Activated B cell treated with CpG ODN at 0.5 μM for 24 hours (primary cell): ENCODE data around the gene MGLL. TPM values are rescaled to one million over a fixed set of nuclear protein-coding genes. Genes with fewer than 3 reads are reported as not detected.

ENCODE experiments used
- ATAC-seq: fragments of 200-7000 bp; cut with Tn5 transposase; one replicate; pipeline ENCODE4 v1.10.0; 2021; ENCODE audit warnings: low read depth, mild to moderate bottlenecking, moderate library complexity
- CTCF ChIA-PET: fragments of 350-600 bp; sonication (Branson Sonifier 250); formaldehyde crosslinking; loops from one replicate; lab custom pipeline; 2021; ENCODE audit warnings: antibody characterized with exemption; lab: Charles Lee
- POLR2A ChIA-PET: fragments of 350-600 bp; sonication (Branson Sonifier 250); formaldehyde crosslinking; loops from one replicate; lab custom pipeline; 2021; ENCODE audit warnings: antibody characterized with exemption; lab: Charles Lee
- DNase-seq: peaks from one replicate; pipeline ENCODE4 v3.0.0; 2022
- H3K27ac Mint-ChIP-seq: one replicate; pipeline ENCODE4 v1.8.0; 2020; ENCODE audit warnings: mixed read lengths
- H3K27me3 Mint-ChIP-seq: one replicate; pipeline ENCODE4 v1.8.0; 2021; ENCODE audit warnings: mixed read lengths
- H3K36me3 Mint-ChIP-seq: one replicate; pipeline ENCODE4 v1.8.0; 2021; ENCODE audit warnings: low read depth, mixed read lengths
- H3K4me1 Mint-ChIP-seq: one replicate; pipeline ENCODE4 v1.8.0; 2021; ENCODE audit warnings: mixed read lengths
- H3K4me3 Mint-ChIP-seq: one replicate; pipeline ENCODE4 v1.8.0; 2020; ENCODE audit warnings: mild to moderate bottlenecking, mixed read lengths
- H3K9me3 Mint-ChIP-seq: one replicate; pipeline ENCODE4 v1.8.0; 2020; ENCODE audit warnings: mixed read lengths
- intact Hi-C: fragments of 100-400 bp; cut with micrococcal nuclease; formaldehyde crosslinking; loops from one replicate; pipeline ENCODE4 v1.15.1; 2024
- total RNA-seq: library from RNA; stranded (reverse); gene quantifications from 2 replicates; pipeline ENCODE4 v1.2.3, GENCODE V29; 2022
- TF ChIP-seq, protein P1 (sequence below): fragments of 200-600 bp; IDR thresholded peaks from one replicate; pipeline ENCODE4 v1.8.0; 2022; ENCODE audit warnings: antibody characterized with exemption, mild to moderate bottlenecking

Gene MGLL
- total RNA-seq, 1 donor from 2014 or later, result 19.1 TPM

GRCh38 chr3:127676921-127677351 is 145.4 kb downstream of the MGLL start:
- TF ChIP-seq, protein P1, sequence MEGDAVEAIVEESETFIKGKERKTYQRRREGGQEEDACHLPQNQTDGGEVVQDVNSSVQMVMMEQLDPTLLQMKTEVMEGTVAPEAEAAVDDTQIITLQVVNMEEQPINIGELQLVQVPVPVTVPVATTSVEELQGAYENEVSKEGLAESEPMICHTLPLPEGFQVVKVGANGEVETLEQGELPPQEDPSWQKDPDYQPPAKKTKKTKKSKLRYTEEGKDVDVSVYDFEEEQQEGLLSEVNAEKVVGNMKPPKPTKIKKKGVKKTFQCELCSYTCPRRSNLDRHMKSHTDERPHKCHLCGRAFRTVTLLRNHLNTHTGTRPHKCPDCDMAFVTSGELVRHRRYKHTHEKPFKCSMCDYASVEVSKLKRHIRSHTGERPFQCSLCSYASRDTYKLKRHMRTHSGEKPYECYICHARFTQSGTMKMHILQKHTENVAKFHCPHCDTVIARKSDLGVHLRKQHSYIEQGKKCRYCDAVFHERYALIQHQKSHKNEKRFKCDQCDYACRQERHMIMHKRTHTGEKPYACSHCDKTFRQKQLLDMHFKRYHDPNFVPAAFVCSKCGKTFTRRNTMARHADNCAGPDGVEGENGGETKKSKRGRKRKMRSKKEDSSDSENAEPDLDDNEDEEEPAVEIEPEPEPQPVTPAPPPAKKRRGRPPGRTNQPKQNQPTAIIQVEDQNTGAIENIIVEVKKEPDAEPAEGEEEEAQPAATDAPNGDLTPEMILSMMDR, result no peak
- peak; percentile 11 for DNase-seq
- peaks cover 37% of the 10 kb centered on the region for H3K36me3 Mint-ChIP-seq
- no peak for ATAC-seq
- no peak overlapping the region for H3K27ac Mint-ChIP-seq
- intact Hi-C loops, result no loop called here
- peaks cover 25% of the 10 kb centered on the region for H3K4me1 Mint-ChIP-seq
- POLR2A ChIA-PET, result no interaction called here
- H3K9me3 Mint-ChIP-seq, result no peaks in the 10 kb centered on the region
- CTCF ChIA-PET, result no interaction called here
- H3K4me3 Mint-ChIP-seq, result no peak overlapping the region
- H3K27me3 Mint-ChIP-seq, result no peaks in the 10 kb centered on the region

DNA sequence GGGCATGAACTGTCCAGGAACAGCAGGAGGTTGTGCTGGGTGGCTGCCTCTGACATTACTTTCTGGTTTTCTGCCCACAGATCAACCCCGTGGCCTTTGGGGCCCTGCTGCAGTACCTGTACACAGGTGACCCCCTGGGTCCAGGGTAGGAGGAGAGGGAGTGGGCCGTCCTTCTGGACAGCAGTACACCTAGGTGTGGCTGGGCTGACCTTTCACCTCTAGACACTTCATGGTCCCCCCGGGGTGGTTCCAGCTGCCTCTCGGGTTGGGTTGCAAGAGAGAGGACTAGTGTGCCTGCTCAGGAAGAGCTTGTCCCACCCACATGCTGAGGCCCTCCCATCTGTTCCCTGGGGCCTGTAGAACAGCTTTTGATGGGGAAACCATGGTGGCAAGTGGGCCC is 145.9 kb downstream of the MGLL start:
- Mint-ChIP-seq H3K9me3 (no peaks in the 10 kb centered on the region), H3K27ac (no peak overlapping the region), H3K4me3 (no peak overlapping the region), H3K36me3 (peaks cover 39% of the 10 kb centered on the region), H3K27me3 (no peaks in the 10 kb centered on the region), H3K4me1 (peaks cover 22% of the 10 kb centered on the region)
- ChIA-PET CTCF (no interaction called here), POLR2A (no interaction called here)
- ATAC-seq (no peak), DNase-seq (peak; percentile 11)
- TF ChIP-seq, protein P1, result no peak
- intact Hi-C loops, result no loop called here

GRCh38 chr3:127675651-127676391 is 146.5 kb downstream of the MGLL start:
- DNase-seq, result peak; percentile 12
- TF ChIP-seq, protein P1, result no peak
- intact Hi-C loops, result no loop called here

GRCh38 chr3:127674790-127675189 is 147.5 kb downstream of the MGLL start:
- intact Hi-C loops, result loop anchor here (5.0 kb wide), 4 partner anchors 97 to 1757 kb away; partner anchors contain the start of genes MGLL and ZXDC
- peaks cover 20% of the 10 kb centered on the region for H3K4me1 Mint-ChIP-seq
- H3K27ac Mint-ChIP-seq, result no peak overlapping the region
- H3K9me3 Mint-ChIP-seq, result no peaks in the 10 kb centered on the region
- CTCF ChIA-PET, result interaction anchor here (1.5 kb wide), 1 partner anchor 100 kb away, joined by 3 read pairs; no protein-coding TSS in a partner anchor
- H3K4me3 Mint-ChIP-seq, result peak overlapping the region; percentile 21
- ATAC-seq (no peak), DNase-seq (peak; percentile 7)
- TF ChIP-seq, protein P1, result no peak
- POLR2A ChIA-PET, result no interaction called here
- peaks cover 34% of the 10 kb centered on the region for H3K36me3 Mint-ChIP-seq
- H3K27me3 Mint-ChIP-seq, result no peaks in the 10 kb centered on the region

More at GRCh38 chr3:127675651-127676391, 146.5 kb downstream of the MGLL start:
- H3K4me1 Mint-ChIP-seq, result peaks cover 20% of the 10 kb centered on the region
- H3K9me3 Mint-ChIP-seq, result no peaks in the 10 kb centered on the region
- H3K36me3 Mint-ChIP-seq, result peaks cover 39% of the 10 kb centered on the region
- ChIA-PET POLR2A (interaction anchor here (0.7 kb wide), 1 partner anchor 21 kb away, joined by 8 read pairs; no protein-coding TSS in a partner anchor), CTCF (no interaction called here)
- no peak overlapping the region for H3K4me3 Mint-ChIP-seq
- no peaks in the 10 kb centered on the region for H3K27me3 Mint-ChIP-seq
- no peak for ATAC-seq
- peak overlapping the region; percentile 2 for H3K27ac Mint-ChIP-seq

DNA sequence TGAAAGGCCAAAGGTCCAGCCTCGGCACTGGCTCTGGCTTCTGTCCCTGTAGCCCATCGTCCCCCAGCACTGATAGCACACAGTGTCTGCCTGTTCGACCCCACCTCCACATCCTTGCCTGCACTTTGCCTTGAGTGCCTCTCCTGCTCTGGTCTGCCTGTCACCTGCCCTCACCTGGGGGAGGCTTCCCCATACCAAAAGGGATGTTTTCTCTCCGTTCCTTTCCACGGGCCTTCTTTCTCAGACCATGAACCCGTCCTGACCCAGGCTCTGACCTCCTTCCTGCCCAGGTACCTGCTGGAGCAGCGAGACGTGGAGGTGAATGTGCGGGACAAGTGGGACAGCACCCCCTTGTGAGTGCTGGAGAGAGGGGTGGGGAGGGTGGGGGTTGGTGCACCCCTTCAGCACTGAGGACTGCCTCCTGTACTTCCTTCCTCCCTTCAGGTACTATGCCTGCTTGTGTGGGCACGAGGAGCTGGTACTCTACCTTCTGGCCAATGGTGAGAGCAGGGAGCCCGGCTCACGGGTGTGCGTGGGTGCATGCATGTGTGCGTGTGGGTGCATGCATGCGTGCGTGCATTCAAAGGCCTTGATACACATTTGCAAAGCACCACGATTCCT is 148.1 kb downstream of the MGLL start:
- no peak overlapping the region for H3K27ac Mint-ChIP-seq
- no peaks in the 10 kb centered on the region for H3K9me3 Mint-ChIP-seq
- no peak for ATAC-seq
- H3K36me3 Mint-ChIP-seq, result peaks cover 34% of the 10 kb centered on the region
- peak; percentile 12 for DNase-seq
- ChIA-PET POLR2A (no interaction called here), CTCF (interaction anchor here (1.5 kb wide), 1 partner anchor 99 kb away, joined by 3 read pairs; no protein-coding TSS in a partner anchor)
- H3K27me3 Mint-ChIP-seq, result no peaks in the 10 kb centered on the region
- peak overlapping the region; percentile 83 for H3K4me3 Mint-ChIP-seq
- peaks cover 20% of the 10 kb centered on the region for H3K4me1 Mint-ChIP-seq
- intact Hi-C loops, result loop anchor here (5.0 kb wide), 4 partner anchors 97 to 1757 kb away; partner anchors contain the start of genes MGLL and ZXDC
- TF ChIP-seq, protein P1, result no peak
